HG03558 (cell line): ENCODE measurements around the gene GRID1.
"Not testable (repeated sequence)": the region's sequence is repeated elsewhere in the genome, so short reads cannot be mapped to it uniquely, and the experiment has no call there.

Experiments
- ATAC-seq: cut with Tn5 transposase; IDR thresholded peaks from one replicate; pipeline ENCODE4 v1.9.1; 2021; ENCODE audit warnings: moderate number of reproducible peaks; ENCODE audit not compliant: unreplicated experiment; ENCODE audit errors: extremely low read depth

The GRID1 gene

GRCh38 chr10:86036544-86036831, 330.1 kb downstream of the GRID1 start:
- no peak for ATAC-seq

DNA sequence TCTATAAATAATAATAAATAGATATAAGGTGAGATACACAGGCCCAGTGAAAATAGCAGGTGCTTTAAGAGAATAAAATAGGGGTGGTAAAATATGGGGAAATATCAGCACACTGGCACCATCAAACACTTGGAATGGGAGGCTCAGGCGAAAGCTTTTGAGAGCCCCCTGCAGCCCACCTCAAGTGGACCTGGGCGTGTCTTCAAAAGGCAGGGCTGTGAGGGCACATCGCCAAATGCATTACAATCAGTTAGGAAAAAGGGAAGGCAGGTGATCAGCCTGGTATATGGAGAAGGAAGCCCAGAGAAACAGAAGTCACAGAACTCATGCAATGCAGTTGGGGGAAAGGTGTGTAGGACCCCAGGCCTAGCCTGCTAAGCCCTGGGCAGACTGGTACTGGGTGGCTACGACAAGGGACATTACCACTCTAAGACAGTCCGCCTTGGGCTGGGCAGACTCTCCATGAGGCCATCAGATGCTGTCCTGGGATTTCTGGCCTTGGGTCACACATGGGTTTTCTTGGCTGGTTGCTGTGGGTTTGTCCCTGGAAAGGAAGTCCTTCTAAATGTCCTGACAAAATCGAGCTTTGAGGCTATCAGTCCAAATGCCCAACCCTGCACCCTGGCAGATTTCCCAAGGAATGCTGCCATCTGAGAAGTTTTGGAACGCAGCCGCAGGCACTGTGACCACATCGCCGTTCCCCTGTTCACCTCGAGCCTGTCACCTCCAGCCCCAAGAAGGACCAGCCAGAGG, 330.6 kb downstream of the GRID1 start:
- ATAC-seq: no peak

GRCh38 chr10:86034710-86035109, 331.9 kb downstream of the GRID1 start:
- ATAC-seq: no peak

- ATAC-seq: no peak
Observed at GRCh38 chr10:86033581-86033980, 333.0 kb downstream of the GRID1 start.

DNA sequence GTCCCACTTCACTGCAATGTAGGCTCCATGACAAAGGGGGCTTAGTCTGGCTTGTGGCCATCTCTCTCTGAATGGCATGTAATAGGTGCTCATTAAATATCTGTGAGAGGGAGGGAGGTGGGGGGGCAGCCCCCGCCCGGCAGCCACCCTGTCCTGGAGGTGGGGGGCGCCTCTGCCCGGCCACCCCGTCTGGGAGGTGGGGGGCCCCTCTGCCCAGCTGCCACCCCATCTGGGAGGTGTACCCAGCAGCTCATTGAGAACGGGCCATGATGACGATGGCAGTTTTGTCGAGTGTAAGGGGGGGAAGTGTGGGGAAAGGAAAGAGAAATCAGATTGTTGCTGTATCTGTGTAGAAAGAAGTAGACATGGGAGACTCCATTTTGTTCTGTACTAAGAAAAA, 334.5 kb downstream of the GRID1 start:
- not testable (repeated sequence) for ATAC-seq

DNA sequence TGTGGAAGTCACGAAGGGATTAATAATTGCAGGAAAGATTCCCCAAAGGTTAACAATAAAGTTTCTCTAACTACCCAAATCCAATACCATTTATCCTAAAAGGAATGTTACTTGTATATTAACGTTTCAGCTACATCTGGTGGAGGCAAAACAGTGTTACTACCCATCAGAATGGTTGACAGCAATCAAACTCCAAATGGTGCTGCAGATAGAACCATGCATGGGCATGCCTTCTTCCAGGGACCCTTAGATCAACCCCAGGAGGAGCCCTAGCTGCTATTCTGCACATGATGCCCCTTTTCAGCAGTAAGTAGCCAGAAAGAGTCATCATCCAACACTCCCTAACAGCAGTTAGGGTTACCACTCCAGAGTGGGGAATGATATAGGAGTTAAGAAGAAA, 336.3 kb downstream of the GRID1 start:
- no peak for ATAC-seq

DNA sequence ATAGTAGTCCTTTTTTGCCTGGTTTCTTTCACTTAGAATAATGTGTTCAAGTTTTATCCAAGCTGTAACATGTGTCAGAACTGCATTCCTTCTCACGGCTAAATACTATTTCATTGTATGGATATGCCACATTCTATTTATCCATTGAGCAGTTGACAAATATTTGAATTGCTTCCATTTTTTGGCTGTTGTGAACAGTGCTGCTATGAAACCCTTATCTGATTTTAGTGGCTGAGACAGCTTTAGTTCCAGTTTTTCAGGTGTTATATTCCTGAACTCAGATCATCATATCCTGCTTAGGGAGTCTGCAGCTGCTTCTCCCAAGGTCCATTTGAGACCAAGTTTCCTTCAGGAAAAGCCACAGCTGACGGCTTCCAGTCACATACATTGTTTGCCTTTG, 339.2 kb downstream of the GRID1 start:
- ATAC-seq: no peak

- no peak for ATAC-seq
Observed at GRCh38 chr10:86025509-86025908, 341.1 kb downstream of the GRID1 start.

DNA sequence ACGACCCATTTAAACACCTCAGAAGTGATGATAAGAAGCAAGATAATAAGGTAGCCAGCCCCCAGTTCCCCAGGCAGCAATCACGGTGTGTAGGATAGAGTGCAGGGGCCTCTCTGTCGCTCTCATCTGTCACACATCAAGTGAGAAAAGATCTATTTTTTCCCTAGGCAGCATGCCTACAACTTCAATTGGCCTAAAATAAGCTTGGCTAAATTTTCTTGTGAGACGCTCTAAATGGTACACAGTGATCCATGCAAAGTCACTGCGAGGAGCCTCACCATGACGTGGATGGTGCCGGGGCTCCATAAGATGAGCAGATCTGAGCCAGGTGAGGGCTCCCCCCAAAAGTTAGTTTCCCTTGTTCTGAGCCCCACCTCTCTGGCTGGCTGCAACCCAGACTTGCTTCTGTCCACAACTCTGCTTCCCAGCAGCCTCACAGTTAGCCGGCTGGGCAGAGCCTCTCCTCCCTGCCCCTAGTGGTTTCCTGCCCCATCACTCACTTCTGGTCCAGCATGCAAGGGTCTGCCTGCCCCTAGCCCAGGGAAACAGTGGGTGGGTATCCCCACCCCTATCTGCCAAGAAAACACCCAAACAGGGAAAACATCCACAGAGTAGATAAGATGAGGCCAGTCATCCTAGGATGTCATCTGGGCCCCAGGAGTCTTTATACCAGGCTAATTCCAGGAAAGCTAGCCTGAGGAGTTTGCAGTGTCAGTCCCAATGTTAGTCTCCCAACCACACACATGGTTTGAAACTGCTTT, 342.1 kb downstream of the GRID1 start:
- ATAC-seq: no peak

- ATAC-seq: no peak
Observed at GRCh38 chr10:86023931-86024280, 342.7 kb downstream of the GRID1 start.

DNA sequence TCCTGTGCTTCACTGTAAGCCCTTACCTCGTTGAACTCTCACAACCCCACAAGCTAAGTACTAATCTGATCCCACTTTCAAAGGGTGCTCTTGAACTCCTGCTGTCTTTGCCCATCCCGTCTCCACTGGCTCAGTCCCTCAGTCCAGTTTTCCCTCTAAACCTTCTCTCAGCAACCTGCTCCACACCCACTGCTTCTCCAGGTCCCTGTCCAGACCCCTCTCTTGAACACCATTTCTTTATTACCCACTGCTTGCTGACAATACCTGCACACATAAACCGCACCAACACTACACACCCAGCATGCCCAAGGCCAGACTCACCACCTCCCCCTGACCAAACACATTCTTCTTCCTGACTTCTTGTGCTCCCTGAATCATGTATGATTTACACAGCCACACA, 343.3 kb downstream of the GRID1 start:
- ATAC-seq: no peak

DNA sequence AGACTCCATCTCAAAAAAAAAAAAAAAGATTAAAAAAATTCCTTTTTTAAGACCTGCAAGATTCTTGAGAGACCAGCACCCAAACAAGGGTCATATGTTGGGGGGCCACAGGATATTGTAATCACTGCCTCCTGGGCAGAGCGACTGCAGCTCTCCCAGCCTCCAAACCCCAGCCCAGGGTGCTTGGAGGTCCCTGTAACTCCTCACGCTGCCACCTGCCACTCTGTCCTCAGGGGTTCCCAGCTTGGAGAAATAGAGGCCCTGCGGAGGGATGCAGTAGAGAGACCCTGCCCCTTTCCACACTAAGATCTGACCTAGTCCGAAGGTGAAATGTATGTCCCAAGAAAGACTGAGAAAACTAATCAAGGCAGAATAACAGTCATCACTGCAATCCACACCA, 343.7 kb downstream of the GRID1 start:
- no peak for ATAC-seq

GRCh38 chr10:86020134-86020533, 346.5 kb downstream of the GRID1 start:
- no peak for ATAC-seq

- ATAC-seq: no peak
Observed at GRCh38 chr10:86019141-86019540, 347.5 kb downstream of the GRID1 start.

DNA sequence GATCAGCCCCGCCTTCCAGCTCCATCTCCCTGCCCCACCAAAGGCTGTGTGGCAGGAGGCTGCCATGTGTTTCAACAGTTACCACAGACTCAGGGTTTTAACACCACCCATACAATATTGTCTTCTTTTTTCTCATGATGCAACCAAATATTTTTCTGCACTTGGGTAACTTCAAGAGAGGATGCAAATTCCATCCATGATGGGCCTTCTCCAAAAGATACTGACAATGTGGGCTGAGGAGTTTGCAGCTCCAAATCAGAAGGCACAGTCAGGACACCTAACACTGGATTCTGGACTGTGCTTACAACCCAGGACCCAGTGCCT, 347.9 kb downstream of the GRID1 start:
- ATAC-seq: no peak

DNA sequence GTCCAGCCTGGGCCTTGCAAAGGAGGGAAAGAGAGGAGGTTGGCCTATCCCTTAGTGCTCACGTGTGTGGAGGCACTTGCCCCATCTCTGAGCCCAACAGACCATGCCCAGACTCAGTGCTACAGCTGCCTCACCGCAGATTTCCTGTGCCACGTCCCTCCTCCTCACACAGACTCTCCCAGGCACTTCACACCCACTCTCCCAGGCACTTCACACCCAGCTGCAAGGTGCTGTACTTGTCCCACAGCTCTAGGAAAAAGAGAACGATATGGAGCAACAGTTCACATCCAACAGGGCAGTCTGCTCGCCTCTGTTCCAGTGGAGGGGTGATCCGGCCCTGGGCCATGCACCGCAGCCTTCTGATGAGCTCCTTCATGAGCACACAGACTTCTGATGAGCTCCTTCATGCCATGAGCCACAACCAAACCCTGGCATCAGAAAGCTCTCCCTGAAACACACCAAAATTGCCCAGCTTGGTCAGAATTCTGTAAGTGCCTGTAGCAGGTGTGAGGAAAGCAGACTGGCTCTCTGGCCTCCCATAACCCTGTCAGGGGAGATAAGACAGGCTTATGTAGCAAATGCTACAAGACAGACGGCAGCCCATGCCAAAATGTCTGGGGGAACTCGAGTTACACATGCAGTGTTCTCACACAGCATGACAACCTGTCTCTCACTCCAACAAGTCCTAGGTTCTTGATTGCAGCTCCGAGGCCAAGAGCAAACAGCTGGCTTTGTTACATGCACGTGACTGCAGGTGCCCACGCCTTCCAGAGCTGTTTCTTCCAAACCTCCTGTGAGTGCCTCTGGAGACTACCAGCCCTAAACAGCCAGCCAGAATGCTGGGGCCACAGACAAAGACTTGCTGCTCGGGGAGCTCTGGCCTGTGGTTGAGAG, 348.5 kb downstream of the GRID1 start:
- peak; percentile 62 for ATAC-seq

GRCh38 chr10:86013568-86013967, 353.0 kb downstream of the GRID1 start:
- ATAC-seq: no peak

- no peak for ATAC-seq
Observed at GRCh38 chr10:86007171-86007570, 359.4 kb downstream of the GRID1 start.

DNA sequence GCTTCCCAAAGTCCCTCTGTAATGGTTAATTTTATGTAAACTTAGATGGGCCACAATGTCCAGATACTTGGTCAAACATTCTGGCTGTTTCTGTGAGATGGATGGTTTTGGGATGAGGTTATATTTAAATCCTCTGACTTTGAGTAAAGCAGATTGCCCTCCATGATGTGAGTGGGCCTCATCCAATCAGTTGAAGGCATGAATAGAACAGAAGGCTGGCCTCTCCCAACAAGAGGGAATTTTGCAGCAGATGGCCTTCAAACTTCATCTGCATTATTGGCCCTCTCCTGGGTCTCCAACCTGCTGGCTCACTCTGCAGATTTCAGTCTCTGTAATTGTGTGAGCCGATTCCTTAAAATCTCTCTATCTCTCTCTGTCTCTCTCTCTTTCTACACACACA, 362.3 kb downstream of the GRID1 start:
- ATAC-seq: no peak

DNA sequence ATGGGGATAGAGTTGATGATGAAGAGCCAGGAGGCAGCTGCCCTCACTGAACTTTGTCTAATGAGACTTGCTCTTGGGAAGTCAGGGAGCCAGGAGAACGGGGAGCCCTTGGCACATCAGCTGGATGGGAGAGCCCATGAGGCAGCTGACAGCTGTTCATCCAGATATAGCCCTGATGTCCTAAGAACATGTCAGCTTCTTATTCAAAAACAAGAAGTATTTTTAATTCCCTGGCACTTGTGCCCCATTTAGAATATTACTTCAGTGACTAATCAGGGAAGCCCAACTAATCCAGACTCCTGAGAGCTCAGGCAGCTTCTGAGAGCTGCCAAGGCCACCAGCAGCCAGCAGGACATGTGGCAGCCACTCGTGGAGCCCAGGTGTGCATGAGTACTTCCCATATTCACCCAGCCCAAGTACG, 363.4 kb downstream of the GRID1 start:
- no peak for ATAC-seq

DNA sequence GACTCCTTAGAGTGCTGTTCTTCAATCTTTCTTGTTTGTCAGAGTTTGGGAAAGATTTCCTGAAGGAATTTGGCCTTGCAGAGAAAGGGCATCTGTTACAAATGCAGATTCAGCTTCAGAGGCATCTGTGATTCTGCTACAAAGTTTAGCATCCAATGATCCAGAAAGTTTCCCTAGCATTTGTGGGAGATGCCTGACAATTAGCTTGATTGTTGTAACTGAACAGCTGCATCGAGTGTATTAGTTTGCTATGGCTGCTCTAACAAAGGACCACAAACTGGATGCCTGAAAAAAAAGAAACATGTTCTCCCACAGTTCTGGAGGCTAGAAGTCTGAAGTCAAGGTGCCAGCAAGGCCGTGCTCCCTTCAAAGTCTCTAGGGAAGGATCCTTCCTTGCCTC, 365.1 kb downstream of the GRID1 start:
- no peak for ATAC-seq
